ENCODE data around the gene KRTAP24-1. TPM values are rescaled to one million over a fixed set of nuclear protein-coding genes. Genes with fewer than 3 reads are reported as not detected.

KRTAP24-1 gene
- total RNA-seq, 4 donors from 2014 or later = 0.17 to 10.0 TPM; not detected in 2

DNA sequence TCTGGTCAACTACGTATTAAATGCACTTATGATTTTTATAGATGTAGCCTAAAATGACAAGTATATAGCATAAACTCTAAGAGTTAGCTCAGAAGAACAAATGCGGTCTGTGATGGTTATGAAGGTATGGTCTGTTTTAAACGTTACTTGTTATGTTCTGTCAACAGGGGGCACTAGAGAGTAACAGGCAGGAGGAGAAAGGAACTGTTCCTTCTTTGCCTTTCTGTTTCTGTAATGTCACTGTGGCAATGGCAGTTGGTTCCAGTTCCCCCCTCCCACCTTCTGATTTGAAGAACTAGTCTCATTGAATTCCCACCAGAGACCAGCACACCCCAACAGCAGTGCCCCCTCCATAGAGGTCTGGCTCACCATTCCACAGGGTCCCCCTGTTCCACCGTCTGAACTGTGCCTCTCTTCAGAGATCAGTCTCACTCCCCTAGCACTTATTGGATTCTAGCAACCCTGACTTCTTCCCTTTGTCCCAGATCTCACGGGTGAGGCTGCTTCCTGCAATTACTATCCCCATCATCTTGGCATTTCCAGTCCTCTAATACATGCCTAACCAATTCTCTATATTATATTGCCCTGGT is 14.0 kb downstream of the KRTAP24-1 start:
- TF ChIP-seq CTCF (IDR thresholded peaks at IDR 0.05) (no peak), POLR2A (IDR thresholded peaks at IDR 0.05) (no peak)
- H3K4me3 ChIP-seq (ENCODE audit: low read depth, poor library complexity, severe bottlenecking) = no peak overlapping the region
- WGBS, 2 donors = 78 to 83% methylated on average over 5 of the region's 5 CpGs
- DNase-seq (ENCODE audit: low spot score in 2 of 2) = no peak
- intact Hi-C loops (cut with DNase I; ENCODE audit: low total_unique reads) = no loop called here

DNA sequence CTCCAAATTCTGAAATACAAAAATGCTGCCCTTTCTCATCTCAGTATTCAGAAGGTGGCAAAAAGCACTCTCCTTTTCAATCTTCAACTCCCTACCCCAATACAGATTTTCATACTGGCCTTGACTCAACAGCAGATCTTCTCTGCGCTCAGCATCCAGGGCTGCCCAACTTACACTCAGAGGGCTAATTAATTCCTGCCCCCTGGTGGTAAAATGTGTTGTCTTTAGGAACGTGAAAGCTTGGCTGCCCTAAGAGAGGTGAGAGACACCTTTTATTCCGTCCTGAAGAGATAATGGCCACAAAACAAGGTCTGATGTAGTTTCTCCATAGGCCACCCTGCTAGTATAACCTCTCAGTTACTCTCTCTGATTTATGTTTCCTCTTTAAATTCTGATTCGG is 25.0 kb downstream of the KRTAP24-1 start:
- H3K4me3 ChIP-seq (ENCODE audit: low read depth, poor library complexity, severe bottlenecking) = no peak overlapping the region
- DNase-seq (ENCODE audit: low spot score in 2 of 2) = no peak
- TF ChIP-seq POLR2A (IDR thresholded peaks at IDR 0.05) = no peak
- no peak for TF ChIP-seq CTCF (IDR thresholded peaks at IDR 0.05)
- 71 to 74% methylated on average over 4 of the region's 4 CpGs for WGBS, 2 donors
- intact Hi-C loops (cut with DNase I; ENCODE audit: low total_unique reads) = no loop called here

- TF ChIP-seq POLR2A (IDR thresholded peaks at IDR 0.05) (no peak), CTCF (IDR thresholded peaks at IDR 0.05) (no peak)
- no peak for DNase-seq (ENCODE audit: low spot score in 2 of 2)
- 58 to 60% methylated on average over 4 of the region's 4 CpGs for WGBS, 2 donors
- intact Hi-C loops (cut with DNase I; ENCODE audit: low total_unique reads) = no loop called here
- no peak overlapping the region for H3K4me3 ChIP-seq (ENCODE audit: low read depth, poor library complexity, severe bottlenecking)
Measured at GRCh38 chr21:30256100-30256499, 26.6 kb downstream of the KRTAP24-1 start.

- DNase-seq (ENCODE audit: low spot score in 2 of 2) = no peak
- H3K4me3 ChIP-seq (ENCODE audit: low read depth, poor library complexity, severe bottlenecking) = no peak overlapping the region
- intact Hi-C loops (cut with DNase I; ENCODE audit: low total_unique reads) = no loop called here
- WGBS, 2 donors = 31 to 45% methylated on average over 1 of the region's 1 CpG
- no peak for TF ChIP-seq POLR2A (IDR thresholded peaks at IDR 0.05)
- TF ChIP-seq CTCF (IDR thresholded peaks at IDR 0.05) = no peak
Measured at GRCh38 chr21:30255679-30256078, 27.1 kb downstream of the KRTAP24-1 start.

GRCh38 chr21:30251781-30252180 is 31.0 kb downstream of the KRTAP24-1 start:
- TF ChIP-seq POLR2A (IDR thresholded peaks at IDR 0.05) = no peak
- no peak for TF ChIP-seq CTCF (IDR thresholded peaks at IDR 0.05)
- WGBS, 2 donors = 85 to 92% methylated on average over 1 of the region's 1 CpG
- no peak overlapping the region for H3K4me3 ChIP-seq (ENCODE audit: low read depth, poor library complexity, severe bottlenecking)
- intact Hi-C loops (cut with DNase I; ENCODE audit: low total_unique reads) = no loop called here
- no peak for DNase-seq (ENCODE audit: low spot score in 2 of 2)

GRCh38 chr21:30249936-30250335 is 32.8 kb downstream of the KRTAP24-1 start:
- WGBS, 2 donors = 70 to 71% methylated on average over 3 of the region's 3 CpGs
- TF ChIP-seq CTCF (IDR thresholded peaks at IDR 0.05) = no peak
- TF ChIP-seq POLR2A (IDR thresholded peaks at IDR 0.05) = no peak

More at GRCh38 chr21:30249936-30250335, 32.8 kb downstream of the KRTAP24-1 start:
- H3K4me3 ChIP-seq (ENCODE audit: low read depth, poor library complexity, severe bottlenecking) = no peak overlapping the region
- no peak for DNase-seq (ENCODE audit: low spot score in 2 of 2)
- intact Hi-C loops (cut with DNase I; ENCODE audit: low total_unique reads) = no loop called here

Data from lower leg skin (tissue), 4 donors.